Upper lobe of left lung (tissue), 4 donors: ENCODE data around the gene C2orf76.

ENCODE experiments used
- EP300 ChIP-seq, 4 donors: sonication (generic); formaldehyde crosslinking; IDR thresholded peaks; one replicate each; pipeline ENCODE4 v1.5.1; 2017; ENCODE audit warnings: antibody characterized with exemption in 4 of 4, control low read depth in 2 of 4
- POLR2A ChIP-seq, 4 donors: fragments of 450-650 bp; IDR thresholded peaks; one replicate each; pipeline ENCODE4 v1.5.1; 2016 to 2017; ENCODE audit warnings: antibody characterized with exemption in 4 of 4, mild to moderate bottlenecking in 2 of 4
- TF ChIP-seq, protein P1 (sequence below), 6 experiments: fragments of 450-650 bp in 4 of 6; fragments of 200-600 bp in 2 of 6; sonication (generic) in 2 of 6; IDR thresholded peaks; one replicate each; pipeline ENCODE4 v1.5.1; 2016 to 2019; ENCODE audit warnings: antibody characterized with exemption in 6 of 6

DNA sequence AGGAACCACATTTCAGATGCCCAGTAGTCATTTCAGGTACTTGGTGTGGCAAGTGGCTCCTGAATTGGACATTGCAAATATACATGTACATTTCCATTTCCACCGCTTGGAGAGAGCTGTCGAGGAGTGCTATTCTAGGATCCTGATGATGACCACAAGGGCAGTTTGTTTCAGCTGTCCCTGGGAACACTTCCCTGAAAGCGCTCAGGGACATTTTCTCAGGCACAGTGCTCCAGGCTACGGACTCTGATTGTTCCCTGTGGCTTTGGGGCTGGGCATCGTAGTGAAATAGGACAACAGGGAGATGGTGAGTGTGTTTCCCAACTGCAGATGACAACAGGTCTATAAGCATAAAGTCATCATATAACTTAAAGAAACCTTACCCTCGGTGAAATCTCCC is 3.2 kb upstream of the C2orf76 start:
- TF ChIP-seq, protein P1, sequence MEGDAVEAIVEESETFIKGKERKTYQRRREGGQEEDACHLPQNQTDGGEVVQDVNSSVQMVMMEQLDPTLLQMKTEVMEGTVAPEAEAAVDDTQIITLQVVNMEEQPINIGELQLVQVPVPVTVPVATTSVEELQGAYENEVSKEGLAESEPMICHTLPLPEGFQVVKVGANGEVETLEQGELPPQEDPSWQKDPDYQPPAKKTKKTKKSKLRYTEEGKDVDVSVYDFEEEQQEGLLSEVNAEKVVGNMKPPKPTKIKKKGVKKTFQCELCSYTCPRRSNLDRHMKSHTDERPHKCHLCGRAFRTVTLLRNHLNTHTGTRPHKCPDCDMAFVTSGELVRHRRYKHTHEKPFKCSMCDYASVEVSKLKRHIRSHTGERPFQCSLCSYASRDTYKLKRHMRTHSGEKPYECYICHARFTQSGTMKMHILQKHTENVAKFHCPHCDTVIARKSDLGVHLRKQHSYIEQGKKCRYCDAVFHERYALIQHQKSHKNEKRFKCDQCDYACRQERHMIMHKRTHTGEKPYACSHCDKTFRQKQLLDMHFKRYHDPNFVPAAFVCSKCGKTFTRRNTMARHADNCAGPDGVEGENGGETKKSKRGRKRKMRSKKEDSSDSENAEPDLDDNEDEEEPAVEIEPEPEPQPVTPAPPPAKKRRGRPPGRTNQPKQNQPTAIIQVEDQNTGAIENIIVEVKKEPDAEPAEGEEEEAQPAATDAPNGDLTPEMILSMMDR (IDR thresholded peaks at IDR 0.05) = no peak
- no peak for TF ChIP-seq POLR2A (IDR thresholded peaks at IDR 0.05)
- no peak for TF ChIP-seq EP300 (IDR thresholded peaks at IDR 0.05)
